Ascending aorta (tissue), 2 donors: Measurements from ENCODE around the gene CBFA2T2. TPM values are rescaled to one million over a fixed set of nuclear protein-coding genes. Genes with fewer than 3 reads are reported as not detected.
A peak's percentile ranks its signal among the peaks of the same experiment; 100 is the strongest.

Source experiments
- DNase-seq, 2 donors: peaks; one replicate each; pipeline ENCODE4 v3.0.0-alpha.2; 2019; ENCODE audit warnings: low spot score in 2 of 2
- H3K27ac ChIP-seq, 2 donors: fragments of 200-600 bp; sonication (generic); one replicate each; pipeline ENCODE4 v1.5.1; 2016 to 2017; ENCODE audit warnings: mild to moderate bottlenecking in 1 of 2
- H3K27me3 ChIP-seq: fragments of 200-600 bp; sonication (generic); one replicate; pipeline ENCODE4 v1.5.1; 2017
- H3K36me3 ChIP-seq, 2 donors: fragments of 200-600 bp; sonication (generic); one replicate each; pipeline ENCODE4 v1.5.1; 2016
- H3K4me1 ChIP-seq, 2 donors: fragments of 200-600 bp; sonication (generic); one replicate each; pipeline ENCODE4 v1.5.1; 2016 to 2017; ENCODE audit warnings: mild to moderate bottlenecking in 1 of 2
- H3K4me3 ChIP-seq, 2 donors: fragments of 200-600 bp; sonication (generic); one replicate each; pipeline ENCODE4 v1.5.1; 2016 to 2017; ENCODE audit warnings: mild to moderate bottlenecking in 1 of 2
- H3K9me3 ChIP-seq, 2 donors: fragments of 200-600 bp; sonication (generic); one replicate each; pipeline ENCODE4 v1.5.1; 2016
- CTCF ChIP-seq, 3 experiments: fragments of 200-600 bp in 2 of 3; fragments of 450-650 bp in 1 of 3; sonication (generic) in 2 of 3; IDR thresholded peaks; one replicate each; pipeline ENCODE4 v1.5.1; 2016 to 2019; ENCODE audit warnings: antibody characterized with exemption in 3 of 3, mild to moderate bottlenecking in 1 of 3, moderate library complexity in 1 of 3
- intact Hi-C: fragments of 100-400 bp; cut with DNase I; formaldehyde crosslinking; loops from one replicate; pipeline ENCODE4 v1.15.1; 2023
- total RNA-seq: library from RNA; depleted of rRNA; stranded (reverse); fragments of >200 nt; gene quantifications from one replicate; pipeline ENCODE4 v1.1.0, GENCODE V29; 2016

Gene CBFA2T2
- total RNA-seq, 1 donor from 2014 or later: 22.4 TPM

GRCh38 chr20:33660035-33660684, 170.3 kb downstream of the CBFA2T2 start:
- no peak overlapping the region for H3K4me3 ChIP-seq
- no peaks in the 10 kb centered on the region for H3K27me3 ChIP-seq
- H3K27ac ChIP-seq: no peak overlapping the region
- no peak for TF ChIP-seq CTCF (IDR thresholded peaks at IDR 0.05)
- no peaks in the 10 kb centered on the region for H3K9me3 ChIP-seq
- H3K36me3 ChIP-seq: peaks cover 33 to 36% of the 10 kb centered on the region in 2 donors
- intact Hi-C loops: no loop called here
- peak in 1 of 2 donors; percentile 60 for DNase-seq
- peaks cover 5 to 13% of the 10 kb centered on the region in 2 donors for H3K4me1 ChIP-seq

- intact Hi-C loops: no loop called here
These were observed 170.8 kb downstream of the CBFA2T2 start for GRCh38 chr20:33660685-33661058.

GRCh38 chr20:33662172-33662571, 172.3 kb downstream of the CBFA2T2 start, which contains the start of gene C20orf144:
Gene C20orf144 (plus strand): TSS chr20:33662327. CDS start chr20:33662346, 19 bp downstream.
- intact Hi-C loops: no loop called here
- TF ChIP-seq CTCF (IDR thresholded peaks at IDR 0.05): no peak
- H3K9me3 ChIP-seq: no peaks in the 10 kb centered on the region
- peak within 1 kb of the TSS; percentile 81 to 89 for H3K4me3 ChIP-seq
- peaks cover 5 to 21% of the 10 kb centered on the region in 2 donors for H3K4me1 ChIP-seq
- DNase-seq: no peak
- no peaks in the 10 kb centered on the region for H3K27me3 ChIP-seq
- peak within 1 kb of the TSS; percentile 96 for H3K27ac ChIP-seq
- H3K36me3 ChIP-seq: peaks cover 30 to 31% of the 10 kb centered on the region in 2 donors

More at GRCh38 chr20:33660685-33661058, 170.8 kb downstream of the CBFA2T2 start:
- peaks cover 33 to 36% of the 10 kb centered on the region in 2 donors for H3K36me3 ChIP-seq
- no peak overlapping the region for H3K4me3 ChIP-seq
- no peak for DNase-seq
- H3K9me3 ChIP-seq: no peaks in the 10 kb centered on the region
- no peak for TF ChIP-seq CTCF (IDR thresholded peaks at IDR 0.05)
- H3K27ac ChIP-seq: no peak overlapping the region
- H3K4me1 ChIP-seq: peaks cover 5 to 14% of the 10 kb centered on the region in 2 donors
- H3K27me3 ChIP-seq: no peaks in the 10 kb centered on the region

- no peaks in the 10 kb centered on the region for H3K27me3 ChIP-seq
- H3K27ac ChIP-seq: peak overlapping the region; percentile 96
- peak overlapping the region; percentile 81 to 89 for H3K4me3 ChIP-seq
- H3K9me3 ChIP-seq: no peaks in the 10 kb centered on the region
- no peak for TF ChIP-seq CTCF (IDR thresholded peaks at IDR 0.05)
- DNase-seq: peak in 1 of 2 donors; percentile 89
- peaks cover 9 to 26% of the 10 kb centered on the region in 2 donors for H3K4me1 ChIP-seq
- H3K36me3 ChIP-seq: peaks cover 17 to 18% of the 10 kb centered on the region in 2 donors
- intact Hi-C loops: no loop called here
These were observed 173.5 kb downstream of the CBFA2T2 start for GRCh38 chr20:33663161-33664084.

- peak in 1 of 2 donors; percentile 64 for DNase-seq
- H3K36me3 ChIP-seq: peaks cover 9 to 12% of the 10 kb centered on the region in 2 donors
- no peaks in the 10 kb centered on the region for H3K9me3 ChIP-seq
- intact Hi-C loops: no loop called here
- TF ChIP-seq CTCF (IDR thresholded peaks at IDR 0.05): no peak
- H3K4me1 ChIP-seq: peaks cover 9 to 26% of the 10 kb centered on the region in 2 donors
- no peaks in the 10 kb centered on the region for H3K27me3 ChIP-seq
- H3K27ac ChIP-seq: peak overlapping the region; percentile 96
- peak overlapping the region; percentile 81 to 89 for H3K4me3 ChIP-seq
These were observed 174.3 kb downstream of the CBFA2T2 start for GRCh38 chr20:33664085-33664761.
